Lung (tissue), 12 donors: ENCODE data around the gene FLT1. TPM values are rescaled to one million over a fixed set of nuclear protein-coding genes. Genes with fewer than 3 reads are reported as not detected.

Experiments used
- ATAC-seq: fragments of 200-7000 bp; cut with Tn5 transposase; one replicate; pipeline ENCODE4 v1.9.1; 2020; ENCODE audit warnings: moderate number of reproducible peaks; ENCODE audit not compliant: insufficient read depth, low FRiP score
- DNase-seq, 3 donors: peaks; one replicate each; pipeline ENCODE4 v3.0.0-alpha.2; 2013 to 2017
- H3K27ac ChIP-seq, 2 donors: one replicate each; pipeline ENCODE4 v1.5.1; 2013; ENCODE audit warnings: mild to moderate bottlenecking in 2 of 2, moderate library complexity in 2 of 2, control low read depth in 1 of 2, inconsistent platforms in 1 of 2, low read depth in 1 of 2, low read length in 1 of 2
- H3K27me3 ChIP-seq, 3 donors: one replicate each; pipeline ENCODE4 v1.5.1; 2013; ENCODE audit warnings: low read length in 2 of 3; ENCODE audit not compliant: control insufficient read depth in 3 of 3, insufficient read depth in 3 of 3
- H3K36me3 ChIP-seq, 4 donors: one replicate each; pipeline ENCODE4 v1.5.1; 2013; ENCODE audit warnings: low read length in 4 of 4, mild to moderate bottlenecking in 1 of 4, moderate library complexity in 1 of 4; ENCODE audit not compliant: control insufficient read depth in 4 of 4, insufficient read depth in 4 of 4
- H3K4me1 ChIP-seq, 5 donors: one replicate each; pipeline ENCODE4 v1.5.1; 2013; ENCODE audit warnings: low read length in 5 of 5, mild to moderate bottlenecking in 2 of 5, moderate library complexity in 1 of 5; ENCODE audit not compliant: control insufficient read depth in 5 of 5, insufficient read depth in 5 of 5
- H3K4me3 ChIP-seq: one replicate; pipeline ENCODE4 v1.5.1; 2013; ENCODE audit warnings: mild to moderate bottlenecking, control low read depth, moderate library complexity
- H3K9ac ChIP-seq, 2 donors: one replicate each; pipeline ENCODE4 v1.5.1; 2013; ENCODE audit warnings: low read length in 2 of 2, control low read depth in 1 of 2; ENCODE audit not compliant: insufficient read depth in 1 of 2
- H3K9me3 ChIP-seq, 4 donors: one replicate each; pipeline ENCODE4 v1.5.1; 2013; ENCODE audit warnings: low read length in 3 of 4, mild to moderate bottlenecking in 1 of 4, moderate library complexity in 1 of 4; ENCODE audit not compliant: control insufficient read depth in 4 of 4, insufficient read depth in 3 of 4
- CTCF ChIP-seq: IDR thresholded peaks from 2 replicates; pipeline ENCODE4 v1.5.1; 2012; ENCODE audit warnings: mild to moderate bottlenecking; ENCODE audit errors: control extremely low read depth, extremely low read depth
- WGBS, 2 donors: extraction: QIAGEN DNeasy Blood & Tissue Kit; methylation state at CpG; one replicate each; pipeline ENCODE4 v1.1.7; 2013; 5-methylcytosine and 5-hydroxymethylcytosine counted together
- polyA plus RNA-seq, 2 donors: library from polyadenylated mRNA; stranded (reverse); fragments of 200-250 nt; gene quantifications; one replicate each; pipeline ENCODE4 v1.2.1, GENCODE V29; 2013
- total RNA-seq, 2 donors: library from RNA; depleted of rRNA in 1 of 2; stranded (reverse); fragments of >200 nt in 1 of 2; gene quantifications; one replicate each; pipeline ENCODE4 v1.2.1, GENCODE V29; 2014 to 2021
- donor health status: control.
- donor health status: control.
- donor health status: Bipolar disorder and iron deficiency.
- donor health status: healthy.
- donor health status: DM: yes; HTN: yes; CAD: no.

FLT1 gene
- total and polyA plus RNA-seq, 4 donors: 4.7 to 71.3 (median 42.2) TPM

DNA sequence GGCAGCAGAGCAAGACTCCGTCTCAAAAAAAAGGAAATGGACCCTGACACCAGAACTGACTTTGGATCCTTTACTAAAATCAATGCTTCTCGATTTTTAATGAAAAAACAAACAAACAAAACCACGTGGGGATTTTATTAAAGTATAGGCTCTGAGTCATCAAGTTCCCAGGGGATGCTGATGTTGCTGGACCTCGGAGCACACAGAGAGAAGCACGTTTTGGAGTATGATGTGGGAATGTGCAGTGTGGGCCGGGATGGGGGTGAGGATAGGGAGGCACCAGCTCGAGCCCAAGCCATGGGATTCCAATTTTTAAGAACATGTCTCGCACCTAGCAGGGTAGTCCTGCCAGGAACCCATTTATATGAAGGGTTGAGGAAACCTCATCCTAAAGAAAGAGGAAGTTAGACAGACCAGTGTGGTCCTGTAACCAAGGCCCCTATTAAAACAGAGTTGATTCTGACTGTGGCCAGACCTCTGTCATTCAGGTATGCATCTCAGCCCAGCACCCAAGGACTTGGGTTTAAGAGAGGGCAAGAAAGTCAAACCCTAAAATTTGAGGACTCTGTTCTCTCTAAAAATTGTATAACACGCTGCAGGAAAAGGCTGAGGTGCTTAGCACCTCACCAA is 6.4 kb downstream of the FLT1 start:
- DNase-seq: no peak
- no peak for ATAC-seq
- Histone ChIP-seq H3K4me3 (no peak overlapping the region), H3K36me3 (no peaks in the 10 kb centered on the region), H3K4me1 (peaks cover 0 to 12% (median under 1%) of the 10 kb centered on the region in 5 donors), H3K27me3 (peaks cover 0 to 43% (median 36%) of the 10 kb centered on the region in 3 donors), H3K9ac (no peak overlapping the region), H3K27ac (no peak overlapping the region), H3K9me3 (no peaks in the 10 kb centered on the region)
- 70 to 73% methylated on average over 9 of the region's 9 CpGs for WGBS, 2 donors
- no peak for TF ChIP-seq CTCF

- Histone ChIP-seq H3K9ac (no peak overlapping the region), H3K4me1 (peaks cover 0 to 12% (median 0%) of the 10 kb centered on the region in 5 donors), H3K36me3 (no peaks in the 10 kb centered on the region), H3K27me3 (peaks cover 0 to 19% (median 12%) of the 10 kb centered on the region in 3 donors), H3K27ac (no peak overlapping the region), H3K4me3 (no peak overlapping the region), H3K9me3 (no peaks in the 10 kb centered on the region)
- ATAC-seq (no peak), DNase-seq (no peak)
- 55 to 70% methylated on average over 10 of the region's 10 CpGs for WGBS, 2 donors
- TF ChIP-seq CTCF: no peak
Observed at GRCh38 chr13:28485996-28486543, 8.9 kb downstream of the FLT1 start.

DNA sequence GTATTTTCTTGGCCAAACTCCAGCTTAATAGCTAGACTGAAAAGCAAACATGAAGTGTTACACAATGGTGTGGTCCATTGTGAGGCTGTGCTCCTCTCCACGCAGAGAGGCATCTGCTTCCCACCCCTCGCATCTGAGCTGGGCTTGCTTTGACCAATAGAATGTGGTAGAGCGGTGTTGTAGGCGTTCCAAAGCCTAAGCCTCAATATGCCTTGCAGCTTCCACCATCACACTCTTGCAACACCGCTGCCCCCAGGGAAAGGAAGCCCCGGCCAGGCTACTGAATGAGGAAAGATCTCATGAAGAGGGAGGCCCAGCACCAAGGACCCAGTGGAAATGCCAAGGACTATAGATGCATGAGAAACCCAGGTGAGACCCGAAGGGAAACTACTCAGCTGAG is 9.4 kb downstream of the FLT1 start:
- Histone ChIP-seq H3K9me3 (no peaks in the 10 kb centered on the region), H3K4me1 (peaks cover 0 to 13% (median 0%) of the 10 kb centered on the region in 5 donors), H3K36me3 (no peaks in the 10 kb centered on the region), H3K9ac (no peak overlapping the region), H3K4me3 (no peak overlapping the region), H3K27me3 (peaks cover 0 to 14% (median 6%) of the 10 kb centered on the region in 3 donors), H3K27ac (no peak overlapping the region)
- TF ChIP-seq CTCF: no peak
- no peak for DNase-seq
- WGBS, 2 donors: 63 to 85% methylated on average over 7 of the region's 7 CpGs
- ATAC-seq: no peak
